A549 (cell line): ENCODE data around the gene DNAH17. TPM values are rescaled to one million over a fixed set of nuclear protein-coding genes. Genes with fewer than 3 reads are reported as not detected.

ENCODE experiments used
- ATAC-seq, 2 experiments: fragments of 200-7000 bp in 1 of 2; fragments of >200 bp in 1 of 2; cut with Nextera tagmentation in 1 of 2; cut with Tn5 transposase in 1 of 2; 3 replicates each; pipeline versions ENCODE4 v1.8.0 to v1.9.1; 2018 to 2020; ENCODE audit warnings: mild to moderate bottlenecking in 1 of 2, moderate library complexity in 1 of 2
- CTCF ChIA-PET: fragments of 300-600 bp; sonication (Branson Sonifier 250); formaldehyde crosslinking; extraction: SDS; loops from one replicate; lab custom pipeline; 2021; ENCODE audit warnings: antibody characterized with exemption, inconsistent platforms; lab: Yijun Ruan, JAX
- POLR2A ChIA-PET: fragments of 350-600 bp; formaldehyde crosslinking; extraction: SDS; loops from one replicate; lab custom pipeline; 2021; ENCODE audit warnings: antibody characterized with exemption, inconsistent platforms; lab: Yijun Ruan, JAX
- DNase-seq, 2 experiments: peaks; one replicate each; pipeline versions ENCODE4 v3.0.0 to v3.0.0-alpha.2; 2011 to 2016; ENCODE audit warnings: low read depth in 1 of 2, low spot score in 1 of 2
- FAIRE-seq: peaks from 2 replicates; lab custom pipeline; 2011; peaks lifted over from hg19 to GRCh38; lab: Jason Lieb, UNC
- H3K27ac ChIP-seq, 2 experiments: fragments of >200 bp; sonication (Bioruptor Twin); formaldehyde crosslinking; 3 replicates each; pipeline ENCODE4 v1.5.1; 2016 to 2017
- H3K4me1 ChIP-seq: fragments of >200 bp; sonication (Bioruptor Twin); formaldehyde crosslinking; 3 replicates; pipeline ENCODE4 v1.6.1; 2016
- H3K4me2 ChIP-seq: fragments of >200 bp; sonication (Bioruptor Twin); formaldehyde crosslinking; 3 replicates; pipeline ENCODE4 v1.6.1; 2016
- H3K4me3 ChIP-seq: fragments of >200 bp; sonication (Bioruptor Twin); formaldehyde crosslinking; 3 replicates; pipeline ENCODE4 v1.5.1; 2016
- H3K9me3 ChIP-seq: fragments of >200 bp; sonication (Bioruptor Twin); formaldehyde crosslinking; 3 replicates; pipeline ENCODE4 v1.6.1; 2016
- BHLHE40 ChIP-seq: IDR thresholded peaks from 2 replicates; pipeline ENCODE4 v1.6.1; 2012; ENCODE audit warnings: low read depth, low read length, inconsistent platforms
- CEBPB ChIP-seq, 2 experiments: fragments of >200 bp in 1 of 2; sonication (Bioruptor Twin) in 1 of 2; formaldehyde crosslinking in 1 of 2; IDR thresholded peaks; 2 replicates each; pipeline ENCODE4 v1.6.1; 2012 to 2016
- CHD2 ChIP-seq: fragments of 150-350 bp; IDR thresholded peaks from 2 replicates; pipeline ENCODE4 v1.6.1; 2014; ENCODE audit warnings: low read length; ENCODE audit not compliant: partially characterized antibody
- EHMT2 ChIP-seq: fragments of 200-600 bp; sonication (generic); IDR thresholded peaks from 2 replicates; pipeline ENCODE4 v1.6.1; 2016; ENCODE audit warnings: antibody characterized with exemption, low read depth, mild to moderate bottlenecking, moderate library complexity
- ESRRA ChIP-seq: fragments of 150-350 bp; IDR thresholded peaks from 2 replicates; pipeline ENCODE4 v1.6.1; 2014; ENCODE audit warnings: mild to moderate bottlenecking, low read length, borderline replicate concordance
- FOSB ChIP-seq: fragments of 250-450 bp; sonication (Bioruptor Pico); IDR thresholded peaks from 2 replicates; pipeline ENCODE4 v1.5.0; 2020; ENCODE audit warnings: mild to moderate bottlenecking, moderate library complexity
- GATA3 ChIP-seq: IDR thresholded peaks from 2 replicates; pipeline ENCODE4 v1.6.1; 2012; ENCODE audit warnings: borderline replicate concordance
- HOXB5 ChIP-seq: fragments of 250-450 bp; sonication (Bioruptor Pico); IDR thresholded peaks from 2 replicates; pipeline ENCODE4 v1.5.0; 2020; ENCODE audit warnings: mild to moderate bottlenecking, moderate library complexity
- JUN ChIP-seq, 2 experiments: fragments of >200 bp; sonication (Bioruptor Twin); formaldehyde crosslinking; IDR thresholded peaks; 2 replicates in 1 of 2; 3 replicates in 1 of 2; pipeline ENCODE4 v1.6.1; 2016 to 2017
- JUNB ChIP-seq: fragments of >200 bp; sonication (Bioruptor Twin); formaldehyde crosslinking; IDR thresholded peaks from 2 replicates; pipeline ENCODE4 v1.6.1; 2016
- KDM1A ChIP-seq: fragments of 200-600 bp; sonication (generic); IDR thresholded peaks from 2 replicates; pipeline ENCODE4 v1.6.1; 2016; ENCODE audit warnings: low read depth, mild to moderate bottlenecking
- MAFK ChIP-seq: fragments of 450-650 bp; IDR thresholded peaks from 2 replicates; pipeline ENCODE4 v1.6.1; 2014; ENCODE audit not compliant: partially characterized antibody
- NPAS2 ChIP-seq: fragments of 250-450 bp; sonication (Bioruptor Pico); IDR thresholded peaks from 2 replicates; pipeline ENCODE4 v1.8.0; 2022; ENCODE audit warnings: mild to moderate bottlenecking, moderate library complexity, borderline replicate concordance
- NR3C1 ChIP-seq: fragments of >200 bp; sonication (Bioruptor Twin); formaldehyde crosslinking; IDR thresholded peaks from 3 replicates; pipeline ENCODE4 v1.6.1; 2017
- POLR2AphosphoS2 ChIP-seq: conservative IDR thresholded peaks from 2 replicates; pipeline ENCODE4 v1.6.1; 2012; ENCODE audit warnings: low read length, improper control_type of control experiment, inconsistent platforms
- RARB ChIP-seq: fragments of 250-450 bp; sonication (Bioruptor Pico); IDR thresholded peaks from 2 replicates; pipeline ENCODE4 v1.8.0; 2021; ENCODE audit warnings: mild to moderate bottlenecking, moderate library complexity
- RCOR1 ChIP-seq: fragments of 150-350 bp; IDR thresholded peaks from 2 replicates; pipeline ENCODE4 v1.6.1; 2014; ENCODE audit warnings: antibody characterized with exemption, low read length, low read depth
- TP53 ChIP-seq: fragments of 250-450 bp; sonication (Bioruptor Pico); IDR thresholded peaks from 2 replicates; pipeline ENCODE4 v1.5.0; 2021; ENCODE audit warnings: mild to moderate bottlenecking, moderate library complexity
- ZNF302 ChIP-seq: fragments of 250-450 bp; sonication (Bioruptor Pico); IDR thresholded peaks from 2 replicates; pipeline ENCODE4 v1.9.0; 2021; ENCODE audit warnings: inconsistent platforms, mild to moderate bottlenecking, moderate library complexity
- WGBS: methylation state at CpG from one replicate; pipeline ENCODE4 v1.1.6; 2017; ENCODE audit errors: missing lambda C conversion rate; 5-methylcytosine and 5-hydroxymethylcytosine counted together
- polyA plus RNA-seq, 4 experiments: library from polyadenylated mRNA; depleted of rRNA in 3 of 4; stranded (reverse); fragments of >200 nt; fragmentation: RNase III in 1 of 4; extraction: RNeasy Plus Mini Kit Qiagen cat#74134 plus additional on column Dnase treatment in 1 of 4; gene quantifications; 2 replicates in 3 of 4; 3 replicates in 1 of 4; pipeline ENCODE4 v1.2.3, GENCODE V29; 2011 to 2017
- TF ChIP-seq, protein P1 (sequence below): fragments of 250-450 bp; sonication (Bioruptor Pico); IDR thresholded peaks from 2 replicates; pipeline ENCODE4 v1.5.0; 2021; ENCODE audit warnings: mild to moderate bottlenecking, moderate library complexity, borderline replicate concordance
- TF ChIP-seq, protein P2 (sequence below): fragments of >200 bp; sonication (Bioruptor Twin); formaldehyde crosslinking; IDR thresholded peaks from 3 replicates; pipeline ENCODE4 v1.6.1; 2016
- TF ChIP-seq, protein P3 (sequence below): fragments of >200 bp; sonication (Bioruptor Twin); formaldehyde crosslinking; IDR thresholded peaks from 3 replicates; pipeline ENCODE4 v1.5.1; 2016

The DNAH17 gene
- polyA plus RNA-seq, 2 of the 4 experiments (the other 2 are of a cell fraction): 0.21 to 0.26 TPM

DNA sequence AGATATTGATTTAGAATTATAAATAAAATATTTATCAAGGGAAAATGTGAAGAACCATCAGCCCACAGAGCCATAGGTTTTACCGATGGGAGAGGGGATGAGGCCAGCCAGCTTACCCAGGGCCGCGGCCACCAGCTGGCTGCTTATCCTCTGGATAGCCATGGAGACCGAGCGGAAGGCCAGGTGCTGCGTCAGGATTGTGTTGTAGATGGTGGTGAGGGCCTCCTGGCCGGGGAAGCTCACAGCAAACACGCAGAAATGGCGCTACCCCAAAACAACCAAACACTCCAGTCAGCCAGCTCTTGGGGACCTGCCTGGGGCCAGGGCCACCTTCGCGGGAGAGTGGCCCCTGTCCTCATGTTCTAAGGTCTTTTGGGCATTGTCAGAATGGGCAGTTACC is 97.8 kb downstream of the DNAH17 start:
- Histone ChIP-seq H3K4me1 (peaks cover 7% of the 10 kb centered on the region), H3K27ac (no peak overlapping the region), H3K4me3 (no peak overlapping the region), H3K4me2 (no peak overlapping the region)
- 86% methylated on average over 11 of the region's 11 CpGs for WGBS
- no peak for FAIRE-seq
- DNase-seq: no peak
- CTCF ChIA-PET: interaction anchor here (0.9 to 2.2 kb wide), 4 partner anchors 10 to 232 kb away, joined by 3 to 6 read pairs (median 4); no protein-coding TSS in a partner anchor
- TF ChIP-seq NR3C1 (no peak), GATA3 (no peak), CHD2 (no peak), ESRRA (no peak)
- TF ChIP-seq, protein P1, sequence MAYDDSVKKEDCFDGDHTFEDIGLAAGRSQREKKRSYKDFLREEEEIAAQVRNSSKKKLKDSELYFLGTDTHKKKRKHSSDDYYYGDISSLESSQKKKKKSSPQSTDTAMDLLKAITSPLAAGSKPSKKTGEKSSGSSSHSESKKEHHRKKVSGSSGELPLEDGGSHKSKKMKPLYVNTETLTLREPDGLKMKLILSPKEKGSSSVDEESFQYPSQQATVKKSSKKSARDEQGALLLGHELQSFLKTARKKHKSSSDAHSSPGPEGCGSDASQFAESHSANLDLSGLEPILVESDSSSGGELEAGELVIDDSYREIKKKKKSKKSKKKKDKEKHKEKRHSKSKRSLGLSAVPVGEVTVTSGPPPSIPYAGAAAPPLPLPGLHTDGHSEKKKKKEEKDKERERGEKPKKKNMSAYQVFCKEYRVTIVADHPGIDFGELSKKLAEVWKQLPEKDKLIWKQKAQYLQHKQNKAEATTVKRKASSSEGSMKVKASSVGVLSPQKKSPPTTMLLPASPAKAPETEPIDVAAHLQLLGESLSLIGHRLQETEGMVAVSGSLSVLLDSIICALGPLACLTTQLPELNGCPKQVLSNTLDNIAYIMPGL (CRISPR knock-in tag): no peak
- TF ChIP-seq, protein P2, sequence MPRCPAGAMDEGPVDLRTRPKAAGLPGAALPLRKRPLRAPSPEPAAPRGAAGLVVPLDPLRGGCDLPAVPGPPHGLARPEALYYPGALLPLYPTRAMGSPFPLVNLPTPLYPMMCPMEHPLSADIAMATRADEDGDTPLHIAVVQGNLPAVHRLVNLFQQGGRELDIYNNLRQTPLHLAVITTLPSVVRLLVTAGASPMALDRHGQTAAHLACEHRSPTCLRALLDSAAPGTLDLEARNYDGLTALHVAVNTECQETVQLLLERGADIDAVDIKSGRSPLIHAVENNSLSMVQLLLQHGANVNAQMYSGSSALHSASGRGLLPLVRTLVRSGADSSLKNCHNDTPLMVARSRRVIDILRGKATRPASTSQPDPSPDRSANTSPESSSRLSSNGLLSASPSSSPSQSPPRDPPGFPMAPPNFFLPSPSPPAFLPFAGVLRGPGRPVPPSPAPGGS: no peak
- TF ChIP-seq, all 56 proteins: peak for 0
- H3K9me3 ChIP-seq: no peaks in the 10 kb centered on the region
- no peak for ATAC-seq
- POLR2A ChIA-PET: no interaction called here

DNA sequence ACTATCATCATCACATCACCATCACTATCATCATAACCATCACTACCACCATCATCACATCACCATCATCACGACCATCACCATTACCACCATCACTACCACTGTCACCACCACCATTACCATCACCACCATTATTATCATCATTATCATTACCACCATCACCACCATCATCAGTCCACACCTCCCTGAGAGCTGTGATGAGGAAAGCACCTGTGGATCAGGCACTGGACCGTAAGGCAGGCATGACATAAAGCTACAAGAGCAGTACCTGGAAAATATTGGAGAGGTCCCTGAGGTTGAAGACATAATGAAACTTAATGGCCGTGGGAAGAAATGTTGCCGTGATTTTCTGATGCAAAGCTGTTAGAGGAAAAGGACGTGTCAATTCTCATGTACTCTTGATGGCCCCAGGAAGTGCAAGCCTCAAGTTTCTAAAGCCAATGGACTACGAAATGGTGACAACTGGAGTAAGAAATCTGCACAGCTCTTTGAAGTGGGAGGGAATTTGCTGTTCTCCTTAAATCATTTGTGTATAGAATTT is 98.4 kb downstream of the DNAH17 start:
- CTCF ChIA-PET: interaction anchor here (0.9 to 2.2 kb wide), 4 partner anchors 10 to 232 kb away, joined by 3 to 6 read pairs (median 4); no protein-coding TSS in a partner anchor
- Histone ChIP-seq H3K4me1 (peaks cover 2% of the 10 kb centered on the region), H3K27ac (no peak overlapping the region), H3K9me3 (no peaks in the 10 kb centered on the region), H3K4me2 (no peak overlapping the region), H3K4me3 (no peak overlapping the region)
- FAIRE-seq: no peak
- POLR2A ChIA-PET: no interaction called here
- no peak for ATAC-seq
- no peak for DNase-seq
- TF ChIP-seq CEBPB (IDR thresholded peaks at IDR 0.05) (no peak), BHLHE40 (no peak; the same call in 1 of the 2 replicates), CHD2 (no peak), ZNF302 (CRISPR knock-in tag) (no peak), POLR2AphosphoS2 (no peak), JUNB (no peak), MAFK (no peak), EHMT2 (no peak), HOXB5 (CRISPR knock-in tag) (no peak), JUN (IDR thresholded peaks at IDR 0.05) (no peak)
- TF ChIP-seq, protein P3, sequence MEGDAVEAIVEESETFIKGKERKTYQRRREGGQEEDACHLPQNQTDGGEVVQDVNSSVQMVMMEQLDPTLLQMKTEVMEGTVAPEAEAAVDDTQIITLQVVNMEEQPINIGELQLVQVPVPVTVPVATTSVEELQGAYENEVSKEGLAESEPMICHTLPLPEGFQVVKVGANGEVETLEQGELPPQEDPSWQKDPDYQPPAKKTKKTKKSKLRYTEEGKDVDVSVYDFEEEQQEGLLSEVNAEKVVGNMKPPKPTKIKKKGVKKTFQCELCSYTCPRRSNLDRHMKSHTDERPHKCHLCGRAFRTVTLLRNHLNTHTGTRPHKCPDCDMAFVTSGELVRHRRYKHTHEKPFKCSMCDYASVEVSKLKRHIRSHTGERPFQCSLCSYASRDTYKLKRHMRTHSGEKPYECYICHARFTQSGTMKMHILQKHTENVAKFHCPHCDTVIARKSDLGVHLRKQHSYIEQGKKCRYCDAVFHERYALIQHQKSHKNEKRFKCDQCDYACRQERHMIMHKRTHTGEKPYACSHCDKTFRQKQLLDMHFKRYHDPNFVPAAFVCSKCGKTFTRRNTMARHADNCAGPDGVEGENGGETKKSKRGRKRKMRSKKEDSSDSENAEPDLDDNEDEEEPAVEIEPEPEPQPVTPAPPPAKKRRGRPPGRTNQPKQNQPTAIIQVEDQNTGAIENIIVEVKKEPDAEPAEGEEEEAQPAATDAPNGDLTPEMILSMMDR: no peak
- WGBS: 72% methylated on average over 6 of the region's 6 CpGs

DNA sequence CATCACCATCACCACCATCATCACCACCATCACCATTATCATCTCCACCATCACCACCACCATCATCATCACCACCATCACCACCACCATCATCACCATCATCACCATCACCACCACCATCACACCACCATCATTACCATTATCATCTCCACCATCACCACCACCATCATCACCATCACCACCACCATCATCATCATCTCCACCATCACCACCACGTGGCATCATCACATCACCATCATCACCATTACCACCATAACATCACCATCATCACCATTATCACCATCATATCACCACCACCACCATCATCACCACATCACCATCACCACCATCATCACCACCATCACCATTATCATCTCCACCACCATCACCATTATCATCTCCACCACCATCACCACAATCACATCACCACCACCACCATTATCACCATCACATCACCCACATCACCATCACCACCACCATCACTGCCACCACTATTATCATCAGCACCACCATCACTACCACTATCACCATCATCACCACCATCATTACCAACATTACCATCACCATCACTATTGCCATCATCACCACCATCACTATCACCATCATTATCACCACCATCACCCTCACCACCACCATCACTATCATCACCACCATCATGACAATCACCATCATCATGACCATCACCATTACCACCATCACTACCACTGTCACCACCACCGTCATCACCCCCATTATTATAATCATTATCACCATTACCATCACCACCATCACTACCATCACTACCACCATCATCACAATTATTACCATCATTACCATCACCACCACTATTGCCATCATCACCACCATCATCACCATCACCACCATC is 99.1 kb downstream of the DNAH17 start:
- POLR2A ChIA-PET: no interaction called here
- WGBS: 50% methylated on average over 2 of the region's 2 CpGs
- no peak overlapping the region for H3K4me3 ChIP-seq
- no peak for DNase-seq
- FAIRE-seq: no peak
- no peak overlapping the region for H3K27ac ChIP-seq
- CTCF ChIA-PET: interaction anchor here (0.9 to 1.3 kb wide), 3 partner anchors 11 to 233 kb away, joined by 3 to 5 read pairs (median 4); no protein-coding TSS in a partner anchor
- H3K4me2 ChIP-seq: no peak overlapping the region
- no peaks in the 10 kb centered on the region for H3K9me3 ChIP-seq
- H3K4me1 ChIP-seq: no peaks in the 10 kb centered on the region
- no peak for TF ChIP-seq KDM1A
- TF ChIP-seq, protein P1 (CRISPR knock-in tag): no peak
- TF ChIP-seq RCOR1: no peak
- TF ChIP-seq TP53: no peak
- no peak for TF ChIP-seq NPAS2 (CRISPR knock-in tag)
- no peak for TF ChIP-seq RARB
- TF ChIP-seq FOSB: no peak
- TF ChIP-seq GATA3: no peak
- TF ChIP-seq BHLHE40: no peak
- no peak for ATAC-seq
